HepG2 (cell line): ENCODE data around the gene GLCE.

ENCODE experiments used
- ATF7 ChIP-seq, 2 experiments: fragments of 450-650 bp in 1 of 2; sonication (generic) in 1 of 2; formaldehyde crosslinking in 1 of 2; IDR thresholded peaks; 2 replicates each; pipeline versions ENCODE4 v1.4.0 to v1.6.1; 2016 to 2020; ENCODE audit warnings: antibody characterized with exemption in 1 of 2, mild to moderate bottlenecking in 1 of 2, missing genetic modification reagents in 1 of 2
- HINFP ChIP-seq: sonication (generic); formaldehyde crosslinking; IDR thresholded peaks from 2 replicates; pipeline ENCODE4 v1.4.0; 2020; ENCODE audit warnings: low read depth, mild to moderate bottlenecking, missing genetic modification reagents
- POLR2A ChIP-seq, 2 experiments: IDR thresholded peaks; 2 replicates each; pipeline ENCODE4 v1.6.1; 2011; ENCODE audit warnings: low read depth in 2 of 2, low read length in 2 of 2, mild to moderate bottlenecking in 1 of 2, moderate library complexity in 1 of 2; ENCODE audit not compliant: insufficient read depth in 1 of 2
- RAD21 ChIP-seq: fragments of 450-650 bp; formaldehyde crosslinking; IDR thresholded peaks from 2 replicates; pipeline ENCODE4 v1.5.0; 2020; ENCODE audit warnings: mild to moderate bottlenecking
- RBAK ChIP-seq: sonication (generic); formaldehyde crosslinking; IDR thresholded peaks from 2 replicates; pipeline ENCODE4 v1.5.1; 2020; ENCODE audit warnings: mild to moderate bottlenecking, missing genetic modification reagents
- SP2 ChIP-seq: sonication (generic); formaldehyde crosslinking; IDR thresholded peaks from 2 replicates; pipeline ENCODE4 v1.5.1; 2020; ENCODE audit warnings: mild to moderate bottlenecking, missing genetic modification reagents
- ZNF496 ChIP-seq: sonication (generic); formaldehyde crosslinking; IDR thresholded peaks from 2 replicates; pipeline ENCODE4 v1.8.1; 2023; ENCODE audit warnings: mild to moderate bottlenecking, moderate library complexity, missing genetic modification reagents; ENCODE audit not compliant: insufficient replicate concordance
- TF ChIP-seq, protein P1 (sequence below): sonication (generic); formaldehyde crosslinking; IDR thresholded peaks from 2 replicates; pipeline ENCODE4 v1.5.0; 2020; ENCODE audit warnings: mild to moderate bottlenecking, missing genetic modification reagents, moderate library complexity
- TF ChIP-seq, protein P2 (sequence below): sonication (generic); formaldehyde crosslinking; IDR thresholded peaks from 2 replicates; pipeline ENCODE4 v1.4.0; 2020; ENCODE audit warnings: missing genetic modification reagents, borderline replicate concordance
- TF ChIP-seq, protein P3 (sequence below): IDR thresholded peaks from 2 replicates; pipeline ENCODE4 v1.6.1; 2016; ENCODE audit warnings: low read depth, control low read depth

GRCh38 chr15:69145149-69145693, 15.2 kb upstream of the GLCE start:
- no peak for TF ChIP-seq HINFP (CRISPR knock-in tag)
- TF ChIP-seq RBAK (CRISPR knock-in tag), result no peak
- TF ChIP-seq, protein P1, sequence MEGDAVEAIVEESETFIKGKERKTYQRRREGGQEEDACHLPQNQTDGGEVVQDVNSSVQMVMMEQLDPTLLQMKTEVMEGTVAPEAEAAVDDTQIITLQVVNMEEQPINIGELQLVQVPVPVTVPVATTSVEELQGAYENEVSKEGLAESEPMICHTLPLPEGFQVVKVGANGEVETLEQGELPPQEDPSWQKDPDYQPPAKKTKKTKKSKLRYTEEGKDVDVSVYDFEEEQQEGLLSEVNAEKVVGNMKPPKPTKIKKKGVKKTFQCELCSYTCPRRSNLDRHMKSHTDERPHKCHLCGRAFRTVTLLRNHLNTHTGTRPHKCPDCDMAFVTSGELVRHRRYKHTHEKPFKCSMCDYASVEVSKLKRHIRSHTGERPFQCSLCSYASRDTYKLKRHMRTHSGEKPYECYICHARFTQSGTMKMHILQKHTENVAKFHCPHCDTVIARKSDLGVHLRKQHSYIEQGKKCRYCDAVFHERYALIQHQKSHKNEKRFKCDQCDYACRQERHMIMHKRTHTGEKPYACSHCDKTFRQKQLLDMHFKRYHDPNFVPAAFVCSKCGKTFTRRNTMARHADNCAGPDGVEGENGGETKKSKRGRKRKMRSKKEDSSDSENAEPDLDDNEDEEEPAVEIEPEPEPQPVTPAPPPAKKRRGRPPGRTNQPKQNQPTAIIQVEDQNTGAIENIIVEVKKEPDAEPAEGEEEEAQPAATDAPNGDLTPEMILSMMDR, result no peak
- no peak for TF ChIP-seq POLR2A (IDR thresholded peaks at IDR 0.05; ENCODE audit: insufficient read depth in 1 of 2, low read depth in 2 of 2, low read length in 2 of 2)
- no peak for TF ChIP-seq ZNF496 (CRISPR knock-in tag)
- TF ChIP-seq, protein P2, sequence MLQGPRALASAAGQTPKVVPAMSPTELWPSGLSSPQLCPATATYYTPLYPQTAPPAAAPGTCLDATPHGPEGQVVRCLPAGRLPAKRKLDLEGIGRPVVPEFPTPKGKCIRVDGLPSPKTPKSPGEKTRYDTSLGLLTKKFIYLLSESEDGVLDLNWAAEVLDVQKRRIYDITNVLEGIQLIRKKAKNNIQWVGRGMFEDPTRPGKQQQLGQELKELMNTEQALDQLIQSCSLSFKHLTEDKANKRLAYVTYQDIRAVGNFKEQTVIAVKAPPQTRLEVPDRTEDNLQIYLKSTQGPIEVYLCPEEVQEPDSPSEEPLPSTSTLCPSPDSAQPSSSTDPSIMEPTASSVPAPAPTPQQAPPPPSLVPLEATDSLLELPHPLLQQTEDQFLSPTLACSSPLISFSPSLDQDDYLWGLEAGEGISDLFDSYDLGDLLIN (CRISPR knock-in tag), result no peak
- TF ChIP-seq, protein P3, sequence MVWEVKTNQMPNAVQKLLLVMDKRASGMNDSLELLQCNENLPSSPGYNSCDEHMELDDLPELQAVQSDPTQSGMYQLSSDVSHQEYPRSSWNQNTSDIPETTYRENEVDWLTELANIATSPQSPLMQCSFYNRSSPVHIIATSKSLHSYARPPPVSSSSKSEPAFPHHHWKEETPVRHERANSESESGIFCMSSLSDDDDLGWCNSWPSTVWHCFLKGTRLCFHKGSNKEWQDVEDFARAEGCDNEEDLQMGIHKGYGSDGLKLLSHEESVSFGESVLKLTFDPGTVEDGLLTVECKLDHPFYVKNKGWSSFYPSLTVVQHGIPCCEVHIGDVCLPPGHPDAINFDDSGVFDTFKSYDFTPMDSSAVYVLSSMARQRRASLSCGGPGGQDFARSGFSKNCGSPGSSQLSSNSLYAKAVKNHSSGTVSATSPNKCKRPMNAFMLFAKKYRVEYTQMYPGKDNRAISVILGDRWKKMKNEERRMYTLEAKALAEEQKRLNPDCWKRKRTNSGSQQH (CRISPR knock-in tag), result no peak
- no peak for TF ChIP-seq RAD21
- TF ChIP-seq ATF7 (IDR thresholded peaks at IDR 0.05), result no peak
- TF ChIP-seq ATF7 (CRISPR knock-in tag; IDR thresholded peaks at IDR 0.05), result no peak
- TF ChIP-seq SP2 (CRISPR knock-in tag), result no peak
